NCI-H2081 (cell line): ENCODE measurements around the gene PARS2.
"Not testable (repeated sequence)": the region's sequence is repeated elsewhere in the genome, so short reads cannot be mapped to it uniquely, and the experiment has no call there.

ENCODE experiments used
- DNase-seq, 2 experiments: peaks; one replicate each; lab custom pipeline; 2025; lab: John Stamatoyannopoulos, UW

The PARS2 gene

GRCh38 chr1:54800041-54800898 lies 35.9 kb upstream of the PARS2 start:
- no peak for DNase-seq

GRCh38 chr1:54798769-54799641 lies 34.7 kb upstream of the PARS2 start:
- DNase-seq: no peak

- no peak for DNase-seq
Observed at GRCh38 chr1:54798206-54798605, 33.9 kb upstream of the PARS2 start.

- DNase-seq: no peak
Observed at GRCh38 chr1:54796902-54797301, 32.6 kb upstream of the PARS2 start.

- DNase-seq: no peak
Observed at GRCh38 chr1:54795841-54796468, 31.6 kb upstream of the PARS2 start.

- no peak for DNase-seq
Observed at GRCh38 chr1:54795356-54795665, 31.0 kb upstream of the PARS2 start.

GRCh38 chr1:54794451-54795355 lies 30.4 kb upstream of the PARS2 start:
- no peak for DNase-seq

- DNase-seq: peak in 1 of 2 experiments; percentile 9
Observed at GRCh38 chr1:54792686-54793282, 28.5 kb upstream of the PARS2 start.

- peak; percentile 41 to 62 for DNase-seq
Observed at GRCh38 chr1:54791880-54792522, 27.7 kb upstream of the PARS2 start.

- DNase-seq: no peak
Observed at GRCh38 chr1:54788459-54788858, 24.1 kb upstream of the PARS2 start.

- no peak for DNase-seq
Observed at GRCh38 chr1:54787604-54788003, 23.3 kb upstream of the PARS2 start.

GRCh38 chr1:54786778-54787177 lies 22.5 kb upstream of the PARS2 start:
- DNase-seq: no peak

- DNase-seq: no peak
Observed at GRCh38 chr1:54784066-54784465, 19.7 kb upstream of the PARS2 start.

GRCh38 chr1:54782588-54782987 lies 18.3 kb upstream of the PARS2 start:
- no peak for DNase-seq

GRCh38 chr1:54782156-54782555 lies 17.8 kb upstream of the PARS2 start:
- DNase-seq: no peak

GRCh38 chr1:54781023-54781723 lies 16.9 kb upstream of the PARS2 start:
- no peak for DNase-seq

- DNase-seq: no peak
Observed at GRCh38 chr1:54777431-54777830, 13.1 kb upstream of the PARS2 start.

- no peak for DNase-seq
Observed at GRCh38 chr1:54777011-54777410, 12.7 kb upstream of the PARS2 start.

GRCh38 chr1:54775828-54776721 lies 11.8 kb upstream of the PARS2 start:
- DNase-seq: not testable (repeated sequence)
